ENCODE results near the gene FOXP3.

Gene FOXP3

GRCh38 chrX:49247346-49247745, 17.2 kb downstream of the FOXP3 start:
- Mint-ChIP-seq H3K9me3 (no peaks in the 10 kb centered on the region), H3K27ac (peak overlapping the region; percentile 73), H3K4me1 (peaks cover 29% of the 10 kb centered on the region), H3K4me3 (no peak overlapping the region), H3K36me3 (peaks cover 95% of the 10 kb centered on the region)
- no peak for ATAC-seq
- DNase-seq (ENCODE audit: low spot score in 2 of 2): no peak

- no peak for ATAC-seq
- Mint-ChIP-seq H3K4me3 (no peak overlapping the region), H3K36me3 (peaks cover 92% of the 10 kb centered on the region), H3K9me3 (no peaks in the 10 kb centered on the region), H3K27ac (no peak overlapping the region), H3K4me1 (peaks cover 21% of the 10 kb centered on the region)
- DNase-seq (ENCODE audit: low spot score in 2 of 2): no peak
Observed at GRCh38 chrX:49246541-49246940, 18.0 kb downstream of the FOXP3 start.

GRCh38 chrX:49244207-49244606, 20.3 kb downstream of the FOXP3 start:
- ATAC-seq: no peak

GRCh38 chrX:49243166-49243565, 21.3 kb downstream of the FOXP3 start:
- ATAC-seq: no peak
- H3K4me3 Mint-ChIP-seq: no peak overlapping the region
- H3K27ac Mint-ChIP-seq: no peak overlapping the region
- peaks cover 6% of the 10 kb centered on the region for H3K4me1 Mint-ChIP-seq
- DNase-seq (ENCODE audit: low spot score in 2 of 2): no peak
- peaks cover 88% of the 10 kb centered on the region for H3K36me3 Mint-ChIP-seq
- H3K9me3 Mint-ChIP-seq: no peaks in the 10 kb centered on the region

More at GRCh38 chrX:49244207-49244606, 20.3 kb downstream of the FOXP3 start:
- no peak overlapping the region for H3K4me3 Mint-ChIP-seq
- H3K27ac Mint-ChIP-seq: peak overlapping the region; percentile 60
- H3K36me3 Mint-ChIP-seq: peaks cover 91% of the 10 kb centered on the region
- no peaks in the 10 kb centered on the region for H3K9me3 Mint-ChIP-seq
- peaks cover 6% of the 10 kb centered on the region for H3K4me1 Mint-ChIP-seq
- DNase-seq (ENCODE audit: low spot score in 2 of 2): no peak

- peaks cover 4% of the 10 kb centered on the region for H3K4me1 Mint-ChIP-seq
- H3K36me3 Mint-ChIP-seq: peaks cover 88% of the 10 kb centered on the region
- no peak overlapping the region for H3K27ac Mint-ChIP-seq
- no peak overlapping the region for H3K4me3 Mint-ChIP-seq
- no peak for ATAC-seq
- H3K9me3 Mint-ChIP-seq: no peaks in the 10 kb centered on the region
- no peak for DNase-seq (ENCODE audit: low spot score in 2 of 2)
Observed at GRCh38 chrX:49242545-49243066, 21.9 kb downstream of the FOXP3 start.

- Mint-ChIP-seq H3K4me3 (no peak overlapping the region), H3K4me1 (peaks cover 15% of the 10 kb centered on the region), H3K27ac (no peak overlapping the region), H3K9me3 (no peaks in the 10 kb centered on the region), H3K36me3 (peaks cover 59% of the 10 kb centered on the region)
- DNase-seq (ENCODE audit: low spot score in 2 of 2) (no peak), ATAC-seq (no peak)
Observed at GRCh38 chrX:49238735-49239134, 25.8 kb downstream of the FOXP3 start.

GRCh38 chrX:49237060-49237459, 27.4 kb downstream of the FOXP3 start:
- Mint-ChIP-seq H3K9me3 (no peaks in the 10 kb centered on the region), H3K27ac (peak overlapping the region; percentile 97), H3K36me3 (peaks cover 44% of the 10 kb centered on the region), H3K4me1 (peaks cover 15% of the 10 kb centered on the region), H3K4me3 (peak overlapping the region; percentile 92)
- ATAC-seq: no peak
- DNase-seq (ENCODE audit: low spot score in 2 of 2): no peak

- DNase-seq (ENCODE audit: low spot score in 2 of 2): no peak
- H3K4me1 Mint-ChIP-seq: peaks cover 30% of the 10 kb centered on the region
- peaks cover 20% of the 10 kb centered on the region for H3K36me3 Mint-ChIP-seq
- H3K4me3 Mint-ChIP-seq: no peak overlapping the region
- no peaks in the 10 kb centered on the region for H3K9me3 Mint-ChIP-seq
- no peak overlapping the region for H3K27ac Mint-ChIP-seq
- ATAC-seq: no peak
Observed at GRCh38 chrX:49233887-49234555, 30.5 kb downstream of the FOXP3 start.

GRCh38 chrX:49233176-49233575, 31.3 kb downstream of the FOXP3 start, which contains the start of gene CACNA1F:
CACNA1F (minus strand) TSS chrX:49233340; CDS start chrX:49233309, 31 bp downstream.
- Mint-ChIP-seq H3K36me3 (peaks cover 16% of the 10 kb centered on the region), H3K4me1 (peaks cover 30% of the 10 kb centered on the region), H3K27ac (no peak within 1 kb of the TSS), H3K9me3 (no peaks in the 10 kb centered on the region), H3K4me3 (no peak within 1 kb of the TSS)
- DNase-seq (ENCODE audit: low spot score in 2 of 2) (no peak), ATAC-seq (no peak)

- Mint-ChIP-seq H3K9me3 (no peaks in the 10 kb centered on the region), H3K36me3 (peaks cover 10% of the 10 kb centered on the region), H3K4me1 (peaks cover 30% of the 10 kb centered on the region), H3K27ac (no peak overlapping the region), H3K4me3 (no peak overlapping the region)
- DNase-seq (ENCODE audit: low spot score in 2 of 2) (no peak), ATAC-seq (no peak)
Observed at GRCh38 chrX:49232525-49232924, 32.0 kb downstream of the FOXP3 start.

GRCh38 chrX:49231333-49232000, 33.0 kb downstream of the FOXP3 start:
- Mint-ChIP-seq H3K4me3 (peak overlapping the region; percentile 67), H3K4me1 (peaks cover 21% of the 10 kb centered on the region), H3K9me3 (no peaks in the 10 kb centered on the region), H3K36me3 (no peaks in the 10 kb centered on the region), H3K27ac (peak overlapping the region; percentile 88)
- ATAC-seq (no peak), DNase-seq (ENCODE audit: low spot score in 2 of 2) (no peak)

GRCh38 chrX:49230500-49231232, 33.8 kb downstream of the FOXP3 start:
- peak; percentile 88 for ATAC-seq
- H3K4me3 Mint-ChIP-seq: peak overlapping the region; percentile 67
- H3K27ac Mint-ChIP-seq: peak overlapping the region; percentile 88
- DNase-seq (ENCODE audit: low spot score in 2 of 2): peak; percentile 21 to 74
- H3K36me3 Mint-ChIP-seq: no peaks in the 10 kb centered on the region
- H3K9me3 Mint-ChIP-seq: no peaks in the 10 kb centered on the region
- peaks cover 21% of the 10 kb centered on the region for H3K4me1 Mint-ChIP-seq

- Mint-ChIP-seq H3K4me1 (peaks cover 15% of the 10 kb centered on the region), H3K9me3 (no peaks in the 10 kb centered on the region), H3K36me3 (no peaks in the 10 kb centered on the region), H3K27ac (no peak overlapping the region), H3K4me3 (no peak overlapping the region)
- ATAC-seq: no peak
- DNase-seq (ENCODE audit: low spot score in 2 of 2): no peak
Observed at GRCh38 chrX:49228185-49228584, 36.3 kb downstream of the FOXP3 start.

GRCh38 chrX:49227726-49228125, 36.8 kb downstream of the FOXP3 start:
- H3K4me3 Mint-ChIP-seq: no peak overlapping the region
- peaks cover 15% of the 10 kb centered on the region for H3K4me1 Mint-ChIP-seq
- no peaks in the 10 kb centered on the region for H3K9me3 Mint-ChIP-seq
- no peak for ATAC-seq
- H3K27ac Mint-ChIP-seq: no peak overlapping the region
- no peak for DNase-seq (ENCODE audit: low spot score in 2 of 2)
- H3K36me3 Mint-ChIP-seq: no peaks in the 10 kb centered on the region

GRCh38 chrX:49226946-49227345, 37.6 kb downstream of the FOXP3 start:
- H3K4me1 Mint-ChIP-seq: peaks cover 14% of the 10 kb centered on the region
- H3K4me3 Mint-ChIP-seq: no peak overlapping the region
- ATAC-seq: no peak
- no peak for DNase-seq (ENCODE audit: low spot score in 2 of 2)
- H3K36me3 Mint-ChIP-seq: no peaks in the 10 kb centered on the region
- no peak overlapping the region for H3K27ac Mint-ChIP-seq
- no peaks in the 10 kb centered on the region for H3K9me3 Mint-ChIP-seq
